HL-60 (cell line): ENCODE measurements around the gene SENP7.

Experiments used
- DNase-seq, 2 experiments: peaks; one replicate each; pipeline ENCODE4 v3.0.0-alpha.2; 2010 to 2020; ENCODE audit warnings: low read depth in 1 of 2, low spot score in 1 of 2
- H3K27ac ChIP-seq: fragments of 250-450 bp; sonication (Bioruptor Pico); replicated peaks from 2 replicates; pipeline ENCODE4 v1.5.1; 2020; ENCODE audit warnings: mild to moderate bottlenecking, moderate library complexity
- H3K27me3 ChIP-seq: fragments of 250-450 bp; sonication (Bioruptor Pico); 2 replicates; pipeline ENCODE4 v1.5.1; 2021; ENCODE audit warnings: mild to moderate bottlenecking, moderate library complexity; ENCODE audit not compliant: insufficient read depth, poor library complexity, severe bottlenecking
- H3K4me3 ChIP-seq: replicated peaks from 2 replicates; pipeline ENCODE4 v1.5.1; 2011; ENCODE audit warnings: mild to moderate bottlenecking, control low read depth, low read length; ENCODE audit not compliant: insufficient read depth
- CTCF ChIP-seq: IDR thresholded peaks from one replicate; pipeline ENCODE4 v1.5.1; 2011; ENCODE audit warnings: low read length, control low read depth, inconsistent platforms; ENCODE audit not compliant: insufficient read depth
- GABPA ChIP-seq: IDR thresholded peaks from 2 replicates; pipeline ENCODE4 v1.6.1; 2012; ENCODE audit warnings: low read depth
- POLR2AphosphoS5 ChIP-seq: IDR thresholded peaks from 2 replicates; pipeline ENCODE4 v1.6.1; 2012; ENCODE audit warnings: low read depth
- REST ChIP-seq: IDR thresholded peaks from 2 replicates; pipeline ENCODE4 v1.6.1; 2012; ENCODE audit warnings: low read depth; ENCODE audit not compliant: insufficient replicate concordance
- SPI1 ChIP-seq: IDR thresholded peaks from 2 replicates; pipeline ENCODE4 v1.6.1; 2012; ENCODE audit warnings: low read depth, mild to moderate bottlenecking, borderline replicate concordance

The SENP7 gene

GRCh38 chr3:101531473-101532086 is 18.6 kb upstream of the SENP7 start:
- DNase-seq, result no peak
- H3K27me3 ChIP-seq, result no peaks in the 10 kb centered on the region
- no peak for TF ChIP-seq CTCF
- TF ChIP-seq REST, result no peak
- TF ChIP-seq SPI1, result no peak
- no peak for TF ChIP-seq GABPA
- no peak overlapping the region for H3K4me3 ChIP-seq
- H3K27ac ChIP-seq, result no peak overlapping the region

- no peak overlapping the region for H3K4me3 ChIP-seq
- no peak for DNase-seq
- H3K27me3 ChIP-seq, result no peaks in the 10 kb centered on the region
- no peak overlapping the region for H3K27ac ChIP-seq
- no peak for TF ChIP-seq REST
- TF ChIP-seq SPI1, result no peak
- no peak for TF ChIP-seq CTCF
- no peak for TF ChIP-seq GABPA
- no peak for TF ChIP-seq POLR2AphosphoS5
Observed at GRCh38 chr3:101530686-101531047, 17.7 kb upstream of the SENP7 start.

DNA sequence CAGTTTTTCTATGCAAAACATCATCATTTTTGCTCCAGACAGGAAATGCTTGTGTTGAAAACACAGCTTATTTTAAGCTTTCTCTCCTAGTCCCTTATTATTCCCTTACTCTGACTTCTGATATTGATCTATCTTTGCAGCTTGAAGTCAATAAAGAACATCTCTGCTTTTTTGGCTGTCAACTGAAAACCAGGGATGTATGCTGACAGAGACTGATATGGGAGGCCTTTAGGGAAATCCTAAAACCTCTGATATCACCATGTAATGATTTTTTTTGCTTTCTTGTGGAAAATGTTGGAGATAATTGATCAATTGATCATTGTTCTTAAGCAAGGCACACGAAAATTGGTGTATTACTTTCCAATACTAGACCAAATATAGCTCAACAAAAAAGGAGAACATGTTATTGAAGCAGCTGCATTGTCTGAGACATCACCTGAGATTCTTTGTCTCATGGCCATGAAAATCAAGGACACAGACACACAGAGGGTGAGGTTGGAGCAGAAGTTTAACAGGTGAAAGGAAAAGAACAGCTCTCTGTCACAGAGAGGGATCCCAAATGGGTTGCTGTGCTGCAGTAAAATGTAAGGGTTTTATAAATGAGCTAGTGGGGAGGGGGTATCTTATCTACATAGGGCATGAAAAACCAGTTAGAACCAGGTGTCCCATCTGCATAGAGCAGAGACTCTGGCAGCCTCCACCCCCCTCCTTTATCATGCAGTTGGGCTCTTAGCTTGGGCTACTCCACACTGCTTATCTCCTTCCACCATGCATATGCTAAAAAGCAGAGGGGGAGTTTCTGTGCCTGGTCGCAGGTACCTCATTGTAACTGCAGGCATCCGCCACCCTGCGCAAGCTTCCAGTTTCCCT is 17.0 kb upstream of the SENP7 start:
- no peak for DNase-seq
- Histone ChIP-seq H3K4me3 (no peak overlapping the region), H3K27me3 (no peaks in the 10 kb centered on the region), H3K27ac (no peak overlapping the region)
- TF ChIP-seq REST (no peak), GABPA (no peak), CTCF (no peak), POLR2AphosphoS5 (no peak), SPI1 (no peak)
